ENCODE results near the gene SEC61A1.

SEC61A1 gene

DNA sequence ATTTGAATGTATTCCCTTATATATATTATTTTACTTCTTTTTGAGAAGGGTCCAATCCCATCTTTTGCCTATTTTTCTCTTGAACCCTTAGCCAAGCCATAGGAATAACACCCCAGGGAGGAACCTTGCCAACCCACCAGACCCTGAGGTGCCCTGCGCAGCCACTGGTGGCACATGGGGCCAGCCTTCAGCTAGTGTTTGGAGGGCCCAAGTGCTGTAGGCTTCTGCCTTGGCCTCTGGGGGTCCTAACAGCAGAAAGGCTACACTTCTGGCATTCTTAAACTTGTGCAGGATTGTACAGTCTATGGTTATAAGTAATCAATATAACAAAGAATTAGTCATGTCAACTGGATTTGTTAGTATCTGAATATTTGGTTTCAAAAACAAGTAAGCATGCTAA, 36.9 kb downstream of the SEC61A1 start:
- TF ChIP-seq, protein P1, sequence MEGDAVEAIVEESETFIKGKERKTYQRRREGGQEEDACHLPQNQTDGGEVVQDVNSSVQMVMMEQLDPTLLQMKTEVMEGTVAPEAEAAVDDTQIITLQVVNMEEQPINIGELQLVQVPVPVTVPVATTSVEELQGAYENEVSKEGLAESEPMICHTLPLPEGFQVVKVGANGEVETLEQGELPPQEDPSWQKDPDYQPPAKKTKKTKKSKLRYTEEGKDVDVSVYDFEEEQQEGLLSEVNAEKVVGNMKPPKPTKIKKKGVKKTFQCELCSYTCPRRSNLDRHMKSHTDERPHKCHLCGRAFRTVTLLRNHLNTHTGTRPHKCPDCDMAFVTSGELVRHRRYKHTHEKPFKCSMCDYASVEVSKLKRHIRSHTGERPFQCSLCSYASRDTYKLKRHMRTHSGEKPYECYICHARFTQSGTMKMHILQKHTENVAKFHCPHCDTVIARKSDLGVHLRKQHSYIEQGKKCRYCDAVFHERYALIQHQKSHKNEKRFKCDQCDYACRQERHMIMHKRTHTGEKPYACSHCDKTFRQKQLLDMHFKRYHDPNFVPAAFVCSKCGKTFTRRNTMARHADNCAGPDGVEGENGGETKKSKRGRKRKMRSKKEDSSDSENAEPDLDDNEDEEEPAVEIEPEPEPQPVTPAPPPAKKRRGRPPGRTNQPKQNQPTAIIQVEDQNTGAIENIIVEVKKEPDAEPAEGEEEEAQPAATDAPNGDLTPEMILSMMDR (IDR thresholded peaks at IDR 0.05; ENCODE audit: control extremely low read depth, extremely low read depth, low read depth, missing control alignments): no peak
- ChIA-PET POLR2A (no interaction called here), CTCF (interaction anchor here (0.9 to 8.5 kb wide), 2 partner anchors 8 to 35 kb away, joined by 3 to 70 read pairs; partner anchors contain the start of gene RUVBL1)
- DNase-seq (ENCODE audit: extremely low spot score): no peak

DNA sequence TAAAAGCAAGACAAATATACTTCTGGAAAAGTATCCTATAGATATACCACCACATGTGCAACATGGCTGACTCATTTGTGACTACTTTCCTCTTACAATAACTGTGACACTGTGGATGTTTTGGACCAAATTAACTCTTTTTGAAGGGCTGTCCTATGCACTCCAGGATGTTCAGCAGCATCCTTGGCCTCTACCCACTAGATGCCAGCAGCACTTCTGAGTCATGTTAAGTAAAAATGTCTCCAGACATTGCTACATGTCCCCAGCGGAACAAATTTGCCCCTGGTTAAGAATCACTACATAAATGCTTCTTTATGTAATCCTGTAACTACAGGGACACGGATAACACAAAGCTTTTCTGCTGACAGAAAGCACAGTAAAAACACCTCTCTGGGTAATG, 39.3 kb downstream of the SEC61A1 start:
- ChIA-PET CTCF (no interaction called here), POLR2A (no interaction called here)
- TF ChIP-seq, protein P1 (IDR thresholded peaks at IDR 0.05; ENCODE audit: control extremely low read depth, extremely low read depth, low read depth, missing control alignments): no peak
- DNase-seq (ENCODE audit: extremely low spot score): no peak

DNA sequence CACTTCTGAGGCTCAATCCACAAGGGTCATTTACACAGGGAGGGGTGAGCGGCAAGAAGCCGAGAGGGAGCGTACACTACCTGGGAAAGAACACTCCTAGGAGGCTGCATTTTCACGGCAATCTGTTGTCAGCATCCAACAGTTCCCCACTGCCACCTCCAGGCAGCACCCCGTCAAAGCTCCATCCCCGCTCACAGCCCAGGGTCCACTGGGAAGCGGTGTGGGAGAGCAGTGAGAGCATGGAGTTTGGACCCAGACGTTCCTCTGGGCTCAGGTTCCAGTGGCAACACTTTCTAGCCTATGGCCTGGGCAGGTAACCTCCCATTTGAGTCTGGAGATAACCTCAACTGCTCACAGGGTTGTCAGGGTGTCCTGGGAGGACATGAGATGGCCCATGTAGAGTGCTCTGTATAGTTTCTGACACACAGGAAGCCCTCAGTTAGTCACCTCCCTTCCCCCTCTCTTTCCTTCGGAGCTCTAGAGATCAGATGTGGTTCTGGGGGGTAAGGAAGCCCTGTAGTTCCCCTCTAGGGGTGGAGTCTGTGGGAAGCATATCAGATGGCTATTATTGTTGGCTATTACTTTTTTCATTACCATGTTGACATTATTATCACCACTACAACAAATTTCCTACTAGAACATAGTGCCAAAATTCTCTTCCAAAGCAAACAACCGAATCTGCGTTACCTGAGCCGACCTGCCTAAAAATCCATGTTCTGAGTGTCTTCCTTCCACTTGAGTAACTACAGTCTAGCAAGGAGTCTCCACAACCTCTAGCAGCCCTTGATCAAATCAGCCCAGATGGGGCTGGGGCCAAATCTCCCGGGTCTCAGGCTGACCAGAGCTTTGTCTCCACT, 42.3 kb downstream of the SEC61A1 start:
- TF ChIP-seq, protein P1 (IDR thresholded peaks at IDR 0.05; ENCODE audit: control extremely low read depth, extremely low read depth, low read depth, missing control alignments): no peak
- POLR2A ChIA-PET: no interaction called here
- CTCF ChIA-PET: interaction anchor here (0.7 to 8.5 kb wide), 38 partner anchors 9 to 701 kb away, joined by 3 to 86 read pairs (median 5); partner anchors contain the start of genes EEFSEC, RAB7A and RUVBL1
- no peak for DNase-seq (ENCODE audit: extremely low spot score)

DNA sequence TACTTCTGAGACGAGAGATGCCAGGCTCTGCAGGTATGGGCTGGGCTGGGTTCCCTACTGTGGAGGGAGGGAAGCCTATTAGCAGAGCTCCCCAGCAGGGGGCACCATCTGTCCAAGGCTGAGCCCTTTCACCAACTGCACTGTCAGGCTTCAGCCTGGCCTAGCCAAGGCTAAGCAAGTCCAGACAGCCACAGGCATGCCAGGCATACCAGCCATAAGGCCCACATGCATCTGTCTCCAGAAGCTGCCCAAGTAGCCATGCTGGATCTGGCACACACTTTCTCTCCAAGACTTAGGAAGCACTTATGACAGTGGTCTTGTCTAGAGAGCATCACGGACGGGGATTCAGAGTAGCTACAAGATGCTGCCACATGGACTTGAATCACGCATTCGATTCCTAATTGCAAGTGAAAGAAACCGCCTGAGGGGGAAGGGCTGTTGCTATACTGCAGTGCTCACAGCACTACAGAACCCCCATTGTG, 43.0 kb downstream of the SEC61A1 start:
- ChIA-PET POLR2A (no interaction called here), CTCF (interaction anchor here (0.6 to 8.5 kb wide), 47 partner anchors 8 to 957 kb away, joined by 3 to 86 read pairs (median 5); partner anchors contain the start of genes EEFSEC, RAB7A and RUVBL1)
- TF ChIP-seq, protein P1 (IDR thresholded peaks at IDR 0.05; ENCODE audit: control extremely low read depth, extremely low read depth, low read depth, missing control alignments): peak; percentile 88
- DNase-seq (ENCODE audit: extremely low spot score): peak; percentile 84

DNA sequence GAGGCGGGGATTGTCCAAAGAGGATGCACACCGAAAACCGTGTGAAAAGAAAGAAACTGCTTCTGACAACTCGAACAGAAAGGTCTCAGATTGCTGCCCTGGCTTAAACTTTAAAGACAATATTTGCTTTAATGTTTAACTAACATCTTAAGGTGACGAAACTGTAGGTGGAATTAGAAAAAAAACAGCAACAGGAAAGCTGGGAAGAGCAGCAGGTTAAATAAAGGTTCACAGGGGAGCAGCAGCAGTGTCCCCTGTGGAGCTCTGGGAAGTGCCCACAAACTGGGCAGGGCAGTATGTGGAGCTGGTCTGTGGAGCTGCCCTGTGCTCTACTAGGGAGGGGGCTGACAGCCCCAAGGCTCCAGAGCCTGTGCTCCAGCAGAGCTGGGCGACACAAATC, 46.0 kb downstream of the SEC61A1 start:
- ChIA-PET POLR2A (no interaction called here), CTCF (interaction anchor here (0.7 to 8.5 kb wide), 10 partner anchors 13 to 401 kb away, joined by 3 to 86 read pairs (median 4); partner anchors contain the start of gene RUVBL1)
- DNase-seq (ENCODE audit: extremely low spot score): no peak
- TF ChIP-seq, protein P1 (IDR thresholded peaks at IDR 0.05; ENCODE audit: control extremely low read depth, extremely low read depth, low read depth, missing control alignments): no peak

DNA sequence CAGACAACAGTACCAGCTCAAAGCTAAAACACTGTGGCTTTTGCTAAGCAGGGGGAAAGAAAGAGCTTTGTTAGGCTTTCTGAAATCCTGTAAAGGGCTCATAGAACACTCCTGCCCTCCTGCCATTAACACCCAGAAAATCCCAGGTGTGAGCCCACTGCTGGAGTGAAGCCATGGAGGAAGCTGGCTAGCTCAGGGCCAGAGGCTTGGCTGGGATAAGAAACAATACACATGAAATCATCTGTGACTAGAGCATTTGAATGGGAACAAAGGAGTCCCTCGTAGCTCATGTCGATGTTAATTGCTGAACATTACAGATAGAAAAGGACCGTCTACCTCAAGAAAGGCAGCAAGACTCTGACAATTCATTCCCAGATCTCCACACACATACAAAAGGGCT, 47.9 kb downstream of the SEC61A1 start:
- DNase-seq (ENCODE audit: extremely low spot score): no peak
- ChIA-PET CTCF (interaction anchor here (0.9 to 8.5 kb wide), 6 partner anchors 10 to 34 kb away, joined by 3 to 86 read pairs (median 5); partner anchors contain the start of gene RUVBL1), POLR2A (no interaction called here)
- TF ChIP-seq, protein P1 (IDR thresholded peaks at IDR 0.05; ENCODE audit: control extremely low read depth, extremely low read depth, low read depth, missing control alignments): no peak

Measured in GM10248 (cell line).